ENCODE results near the gene NRXN2. TPM values are rescaled to one million over a fixed set of nuclear protein-coding genes. Genes with fewer than 3 reads are reported as not detected.
A peak's percentile ranks its signal among the peaks of the same experiment; 100 is the strongest.
"Not testable (repeated sequence)": the region's sequence is repeated elsewhere in the genome, so short reads cannot be mapped to it uniquely, and the experiment has no call there.

The NRXN2 gene
- total RNA-seq, 1 donor from 2014 or later = 1.9 TPM

GRCh38 chr11:64607381-64607985, 115.5 kb downstream of the NRXN2 start:
- intact Hi-C loops (cut with DNase I) = no loop called here
- ATAC-seq = peak; percentile 27
- DNase-seq (ENCODE audit: missing footprints) = peak; percentile 58

- ATAC-seq = no peak
- intact Hi-C loops (cut with DNase I) = no loop called here
- peak; percentile 9 for DNase-seq (ENCODE audit: missing footprints)
These were observed 116.1 kb downstream of the NRXN2 start for GRCh38 chr11:64606796-64607380.

- DNase-seq (ENCODE audit: missing footprints) = peak; percentile 11
- no peak for ATAC-seq
- intact Hi-C loops (cut with DNase I) = no loop called here
These were observed 117.1 kb downstream of the NRXN2 start for GRCh38 chr11:64605656-64606585.

DNA sequence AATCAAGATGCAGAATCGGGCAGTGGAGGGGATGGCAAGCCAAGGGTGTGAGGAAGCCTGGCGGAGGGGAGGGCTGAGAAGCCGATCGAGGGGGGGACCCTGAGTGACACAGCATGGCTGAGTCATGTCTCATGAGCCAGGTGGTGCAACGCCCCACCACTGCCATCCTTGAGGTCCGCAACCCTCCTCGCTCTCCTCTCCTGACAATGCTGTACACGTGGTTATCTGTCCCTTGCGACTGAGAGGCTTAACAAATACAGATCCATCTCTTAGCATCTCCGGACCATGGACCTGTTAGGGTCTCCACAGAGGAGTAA, 117.8 kb downstream of the NRXN2 start:
- intact Hi-C loops (cut with DNase I) = no loop called here
- DNase-seq (ENCODE audit: missing footprints) (peak; percentile 43), ATAC-seq (no peak)

- DNase-seq (ENCODE audit: missing footprints) = peak; percentile 30
- ATAC-seq = no peak
- intact Hi-C loops (cut with DNase I) = no loop called here
These were observed 118.3 kb downstream of the NRXN2 start for GRCh38 chr11:64604458-64605243.

GRCh38 chr11:64603411-64604110, 119.4 kb downstream of the NRXN2 start:
- no peak for ATAC-seq
- DNase-seq (ENCODE audit: missing footprints) = peak; percentile 33
- intact Hi-C loops (cut with DNase I) = no loop called here

- DNase-seq (ENCODE audit: missing footprints) (peak; percentile 42), ATAC-seq (no peak)
- intact Hi-C loops (cut with DNase I) = no loop called here
These were observed 120.4 kb downstream of the NRXN2 start for GRCh38 chr11:64602466-64603070.

GRCh38 chr11:64601605-64602465, 121.2 kb downstream of the NRXN2 start:
- peak; percentile 9 for DNase-seq (ENCODE audit: missing footprints)
- intact Hi-C loops (cut with DNase I) = no loop called here
- ATAC-seq = no peak

- no peak for ATAC-seq
- no peak for DNase-seq (ENCODE audit: missing footprints)
- intact Hi-C loops (cut with DNase I) = no loop called here
These were observed 122.6 kb downstream of the NRXN2 start for GRCh38 chr11:64600281-64600992.

DNA sequence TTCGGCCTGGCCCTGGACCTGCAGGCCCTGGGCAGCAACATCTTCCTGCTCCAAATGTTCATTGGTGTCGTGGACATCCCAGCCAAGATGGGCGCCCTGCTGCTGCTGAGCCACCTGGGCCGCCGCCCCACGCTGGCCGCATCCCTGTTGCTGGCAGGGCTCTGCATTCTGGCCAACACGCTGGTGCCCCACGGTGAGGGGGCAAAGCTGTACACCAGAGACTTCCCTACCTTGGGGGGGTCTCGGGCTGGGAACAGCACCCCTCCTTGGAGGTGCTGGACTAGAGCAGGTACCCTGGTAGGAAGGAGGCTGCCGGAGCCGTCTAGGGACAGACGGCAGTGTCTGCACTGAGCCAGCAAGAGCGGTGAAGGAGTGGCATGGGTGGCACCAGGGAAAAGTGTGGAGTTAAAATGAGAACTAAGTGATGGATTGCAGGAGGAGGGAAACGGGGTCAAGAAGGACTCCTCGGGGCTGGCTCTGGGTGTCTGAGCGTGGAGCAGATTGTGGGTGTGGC, 123.2 kb downstream of the NRXN2 start:
- intact Hi-C loops (cut with DNase I) = no loop called here
- no peak for DNase-seq (ENCODE audit: missing footprints)
- ATAC-seq = no peak

DNA sequence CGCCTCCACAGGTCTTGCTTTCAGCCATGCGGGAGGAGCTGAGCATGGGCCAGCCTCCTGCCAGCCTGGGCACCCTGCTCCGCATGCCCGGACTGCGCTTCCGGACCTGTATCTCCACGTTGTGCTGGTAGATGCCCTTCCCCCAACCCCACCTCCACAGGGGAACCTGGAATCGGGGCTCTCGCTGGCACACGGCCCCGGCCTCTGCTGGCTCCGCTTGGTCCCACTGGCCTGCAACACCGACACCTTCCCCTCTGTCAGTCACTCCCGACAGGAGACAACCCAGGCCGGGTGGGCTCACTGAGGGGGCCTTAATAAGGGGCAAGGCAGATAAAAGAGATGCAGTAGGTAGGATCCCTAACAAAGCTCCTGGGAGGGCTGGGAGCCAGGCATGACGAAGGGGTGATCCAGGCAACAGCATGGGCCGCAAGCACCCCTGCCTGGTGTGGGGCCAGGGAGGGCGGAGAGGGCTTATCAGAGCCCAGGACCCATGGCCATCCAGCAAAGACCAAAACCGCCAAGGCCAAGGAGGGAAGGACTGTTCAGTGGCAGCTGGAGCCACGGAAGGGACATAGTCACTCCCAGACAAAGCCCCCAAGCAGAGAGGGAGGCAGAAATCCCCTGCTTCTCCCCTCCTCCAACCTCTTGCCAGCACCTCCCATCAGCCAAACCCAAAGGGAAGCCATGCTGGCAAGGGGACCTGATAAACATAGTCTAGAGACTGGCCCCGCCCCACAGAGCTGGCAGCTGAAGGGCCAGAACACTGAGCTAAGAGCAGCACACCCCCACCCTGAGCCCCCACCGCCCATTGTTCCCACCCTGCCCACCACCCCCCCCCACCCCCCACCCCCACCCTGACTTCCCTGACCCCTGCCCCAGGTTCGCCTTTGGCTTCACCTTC, 124.0 kb downstream of the NRXN2 start:
- ATAC-seq (no peak), DNase-seq (ENCODE audit: missing footprints) (peak; percentile 15)
- intact Hi-C loops (cut with DNase I) = no loop called here

DNA sequence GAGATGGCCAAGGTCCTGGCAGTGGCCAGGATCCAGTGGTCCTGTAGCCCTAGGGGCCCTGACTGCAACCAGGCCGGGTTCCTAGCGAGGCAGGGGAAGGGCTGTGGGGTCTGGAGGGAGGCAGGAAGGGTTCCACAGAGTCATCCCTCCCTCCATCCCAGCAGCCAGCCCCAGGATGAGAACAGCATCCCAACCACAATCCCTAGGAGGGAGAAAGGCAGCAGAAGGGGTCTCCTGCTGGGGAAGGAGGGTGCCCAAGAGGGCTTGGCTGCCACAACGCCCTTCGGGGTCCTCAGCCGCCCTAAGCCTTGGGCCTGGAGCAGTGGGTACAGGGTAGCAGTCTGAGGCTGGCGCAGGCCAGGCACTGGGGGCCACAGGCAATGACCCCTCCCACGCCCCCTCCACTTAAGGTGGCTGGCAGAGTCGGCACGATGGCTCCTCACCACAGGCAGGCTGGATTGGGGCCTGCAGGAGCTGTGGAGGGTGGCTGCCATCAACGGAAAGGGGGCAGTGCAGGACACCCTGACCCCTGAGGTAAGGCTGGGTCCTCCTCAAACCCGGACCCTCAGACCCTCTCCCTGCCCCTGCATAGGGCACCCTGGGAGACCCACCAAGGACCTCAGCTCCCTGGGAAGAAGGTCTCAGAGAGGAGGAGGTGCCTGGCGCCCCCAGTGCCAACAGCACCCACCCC, 124.7 kb downstream of the NRXN2 start:
- DNase-seq (ENCODE audit: missing footprints) (peak; percentile 63), ATAC-seq (no peak)
- intact Hi-C loops (cut with DNase I) = no loop called here

DNA sequence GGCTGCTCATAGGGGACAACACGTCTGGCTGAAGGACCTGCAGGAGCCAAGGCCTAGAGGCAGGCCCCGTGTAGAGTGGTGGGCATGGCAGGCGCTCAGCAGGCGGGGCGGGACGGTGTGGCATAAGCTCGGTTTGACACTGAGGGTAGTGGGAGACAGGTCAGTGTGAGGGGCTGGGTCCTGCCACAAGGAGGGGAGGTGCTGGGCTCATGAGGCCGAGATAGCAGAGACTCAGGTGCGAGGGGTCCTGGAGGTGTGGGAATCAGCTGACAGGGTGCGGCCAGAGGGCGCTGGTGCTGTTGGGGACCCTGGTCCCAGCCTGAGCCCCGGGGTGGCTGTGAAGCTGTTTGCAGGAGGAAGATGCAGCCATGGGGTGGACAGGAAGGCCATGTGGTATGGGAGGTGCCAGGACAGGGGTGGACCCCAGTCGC, 125.3 kb downstream of the NRXN2 start:
- peak; percentile 41 for DNase-seq (ENCODE audit: missing footprints)
- ATAC-seq = no peak
- intact Hi-C loops (cut with DNase I) = no loop called here

- intact Hi-C loops (cut with DNase I); ATAC-seq; DNase-seq (ENCODE audit: missing footprints): not testable (repeated sequence)
These were observed 127.1 kb downstream of the NRXN2 start for GRCh38 chr11:64595922-64596321.
